Fibroblast of mammary gland (primary cell): ENCODE data around the gene GRPR.

ENCODE experiments used
- DNase-seq: peaks from one replicate; pipeline ENCODE4 v3.0.0-alpha.2; 2010; ENCODE audit warnings: low read depth
- H3K4me3 ChIP-seq: 2 replicates; pipeline ENCODE4 v1.5.1; 2011; ENCODE audit warnings: low read depth, mild to moderate bottlenecking, low read length, moderate library complexity; ENCODE audit not compliant: control insufficient read depth
- TF ChIP-seq, protein P1 (sequence below): conservative IDR thresholded peaks from 2 replicates; pipeline ENCODE4 v1.5.1; 2011; ENCODE audit warnings: low read depth, low read length, inconsistent platforms; ENCODE audit not compliant: control insufficient read depth, insufficient read depth

The GRPR gene

DNA sequence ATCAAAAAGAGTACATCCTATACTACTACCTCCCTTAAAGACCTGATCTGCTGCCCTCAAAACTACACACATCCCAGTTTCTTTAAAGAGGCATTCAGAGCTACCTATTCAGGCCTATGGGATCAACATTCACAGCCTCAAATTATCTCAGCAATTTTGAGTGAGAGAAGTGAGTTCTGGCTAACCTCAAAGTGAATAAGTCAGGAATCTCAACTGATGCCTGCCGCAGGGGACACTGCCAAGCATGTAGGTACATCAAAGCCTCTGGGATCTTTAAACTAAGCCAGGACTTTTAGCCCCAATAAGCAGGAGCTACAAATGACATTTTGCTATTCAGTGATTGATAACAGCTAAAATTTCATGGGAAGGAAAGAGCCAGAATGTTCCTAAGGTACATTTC lies 11.6 kb downstream of the GRPR start:
- TF ChIP-seq, protein P1, sequence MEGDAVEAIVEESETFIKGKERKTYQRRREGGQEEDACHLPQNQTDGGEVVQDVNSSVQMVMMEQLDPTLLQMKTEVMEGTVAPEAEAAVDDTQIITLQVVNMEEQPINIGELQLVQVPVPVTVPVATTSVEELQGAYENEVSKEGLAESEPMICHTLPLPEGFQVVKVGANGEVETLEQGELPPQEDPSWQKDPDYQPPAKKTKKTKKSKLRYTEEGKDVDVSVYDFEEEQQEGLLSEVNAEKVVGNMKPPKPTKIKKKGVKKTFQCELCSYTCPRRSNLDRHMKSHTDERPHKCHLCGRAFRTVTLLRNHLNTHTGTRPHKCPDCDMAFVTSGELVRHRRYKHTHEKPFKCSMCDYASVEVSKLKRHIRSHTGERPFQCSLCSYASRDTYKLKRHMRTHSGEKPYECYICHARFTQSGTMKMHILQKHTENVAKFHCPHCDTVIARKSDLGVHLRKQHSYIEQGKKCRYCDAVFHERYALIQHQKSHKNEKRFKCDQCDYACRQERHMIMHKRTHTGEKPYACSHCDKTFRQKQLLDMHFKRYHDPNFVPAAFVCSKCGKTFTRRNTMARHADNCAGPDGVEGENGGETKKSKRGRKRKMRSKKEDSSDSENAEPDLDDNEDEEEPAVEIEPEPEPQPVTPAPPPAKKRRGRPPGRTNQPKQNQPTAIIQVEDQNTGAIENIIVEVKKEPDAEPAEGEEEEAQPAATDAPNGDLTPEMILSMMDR: no peak
- no peak for DNase-seq
- no peak overlapping the region for H3K4me3 ChIP-seq

DNA sequence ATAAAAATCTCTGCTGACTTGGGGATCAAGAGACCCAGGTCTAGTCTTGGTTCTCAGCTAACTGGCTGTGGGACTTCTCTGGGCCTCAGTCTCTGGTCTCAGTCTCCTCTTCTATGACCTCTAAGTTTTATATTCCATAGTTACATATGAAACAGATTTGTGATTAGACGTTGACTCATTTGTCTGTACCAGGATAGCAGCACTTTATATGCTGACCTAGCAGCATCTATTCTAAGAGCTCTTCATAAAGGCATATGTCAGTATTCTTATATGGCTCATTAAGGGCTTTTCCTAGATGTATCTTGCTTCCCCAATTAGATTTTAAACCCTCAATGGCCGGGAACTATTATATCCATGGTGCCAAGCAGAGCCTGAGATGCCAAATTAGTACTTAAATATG lies 12.7 kb downstream of the GRPR start:
- peak; percentile 3 for DNase-seq
- TF ChIP-seq, protein P1: no peak

DNA sequence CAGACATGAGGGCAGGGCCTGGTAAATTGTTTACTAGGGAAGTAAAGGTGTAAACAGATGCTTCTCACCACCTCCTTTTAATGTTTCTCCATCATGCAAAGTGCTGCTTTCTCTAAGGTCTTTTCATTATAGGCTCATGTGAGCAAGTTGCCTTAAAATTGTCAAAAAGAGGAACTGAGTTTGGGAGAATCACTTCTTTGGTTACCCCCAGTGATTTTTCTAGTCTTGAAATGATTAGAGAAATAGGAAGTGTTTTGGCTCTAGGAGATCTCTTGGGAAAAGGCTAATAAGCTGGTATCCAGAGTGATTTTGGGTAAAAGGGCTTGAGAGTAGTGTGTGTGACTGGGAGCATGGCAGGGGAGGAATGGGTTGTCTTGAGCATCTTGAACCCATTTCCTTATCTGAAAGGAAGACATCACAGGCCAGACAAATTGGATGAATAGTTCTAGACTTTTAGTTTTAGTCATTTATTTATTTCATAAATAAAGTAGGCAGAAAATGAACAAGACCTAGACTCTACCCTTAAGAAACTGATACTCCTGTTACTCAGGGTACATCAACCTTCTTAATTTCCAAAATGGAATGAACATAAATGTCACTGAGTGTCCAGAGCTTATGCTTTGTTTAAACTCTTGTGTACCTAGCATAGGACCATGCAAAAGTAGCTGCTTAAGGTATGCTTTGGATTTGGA lies 14.2 kb downstream of the GRPR start:
- no peak overlapping the region for H3K4me3 ChIP-seq
- TF ChIP-seq, protein P1: no peak
- DNase-seq: no peak

More for the DNA sequence above, 12.7 kb downstream of the GRPR start:
- H3K4me3 ChIP-seq: no peak overlapping the region

DNA sequence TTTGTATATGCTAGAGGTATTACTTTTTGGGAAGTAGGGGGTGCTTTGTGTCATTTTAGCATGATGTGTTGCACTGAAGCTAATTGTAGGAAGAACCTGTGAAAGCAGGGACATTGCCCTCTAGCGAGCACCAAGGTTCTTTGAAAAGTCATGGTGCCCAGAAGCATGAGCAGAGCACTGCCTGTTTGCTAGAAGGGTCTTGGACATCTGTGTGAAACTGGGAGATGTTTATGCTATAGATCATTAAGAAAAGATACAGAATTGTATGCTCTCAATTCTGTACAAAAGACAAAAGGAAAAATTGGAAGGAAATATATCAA lies 14.7 kb downstream of the GRPR start:
- H3K4me3 ChIP-seq: no peak overlapping the region
- TF ChIP-seq, protein P1: peak; percentile 2
- no peak for DNase-seq

DNA sequence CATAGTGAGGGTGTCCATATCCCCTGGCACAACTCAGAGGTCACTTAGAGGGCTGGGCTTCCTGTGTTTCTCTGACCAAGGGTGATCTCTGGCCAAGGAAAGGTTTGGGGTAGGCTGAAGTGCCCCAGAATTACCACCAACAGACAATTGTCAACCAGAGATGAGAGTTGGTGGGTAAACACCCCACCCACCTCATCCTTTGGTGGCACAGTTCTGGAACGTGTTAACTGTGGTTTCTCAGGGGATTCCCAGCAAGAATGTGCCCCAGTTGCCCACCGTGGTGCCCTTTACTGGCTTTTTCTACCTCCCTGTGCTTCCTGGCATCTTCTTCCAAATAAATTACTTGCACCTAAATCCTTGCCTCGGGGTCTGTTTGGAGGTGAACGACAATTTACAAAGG lies 17.1 kb downstream of the GRPR start:
- TF ChIP-seq, protein P1: no peak
- DNase-seq: no peak
- H3K4me3 ChIP-seq: no peak overlapping the region

DNA sequence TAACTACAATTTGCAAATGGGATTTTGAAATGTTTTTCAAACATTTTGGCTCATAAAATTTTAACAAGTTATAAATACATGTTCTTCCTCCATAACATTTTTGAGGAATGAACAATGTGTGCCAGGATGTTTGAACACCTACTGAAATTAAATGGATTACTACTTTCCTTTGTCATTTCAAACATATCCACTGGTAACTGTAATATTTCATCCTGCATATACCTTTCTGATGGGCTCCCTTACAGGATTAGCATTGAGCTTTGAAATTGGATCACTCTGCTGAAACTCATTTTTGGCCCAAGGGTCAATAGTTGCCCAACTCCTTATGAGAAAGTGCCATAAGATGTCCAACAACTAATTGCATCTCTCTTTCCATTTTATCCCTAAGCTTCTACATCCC lies 17.6 kb downstream of the GRPR start:
- TF ChIP-seq, protein P1: no peak
- DNase-seq: no peak
- no peak overlapping the region for H3K4me3 ChIP-seq
